GM12873 (cell line): ENCODE results near the gene SH3RF3.

Experiments used
- TF ChIP-seq, protein P1 (sequence below): IDR thresholded peaks from 2 replicates; pipeline ENCODE4 v1.5.1; 2012; ENCODE audit warnings: low read depth, mild to moderate bottlenecking, moderate library complexity, low read length, control low read depth; ENCODE audit not compliant: insufficient read depth; ENCODE audit errors: missing control alignments

The SH3RF3 gene

DNA sequence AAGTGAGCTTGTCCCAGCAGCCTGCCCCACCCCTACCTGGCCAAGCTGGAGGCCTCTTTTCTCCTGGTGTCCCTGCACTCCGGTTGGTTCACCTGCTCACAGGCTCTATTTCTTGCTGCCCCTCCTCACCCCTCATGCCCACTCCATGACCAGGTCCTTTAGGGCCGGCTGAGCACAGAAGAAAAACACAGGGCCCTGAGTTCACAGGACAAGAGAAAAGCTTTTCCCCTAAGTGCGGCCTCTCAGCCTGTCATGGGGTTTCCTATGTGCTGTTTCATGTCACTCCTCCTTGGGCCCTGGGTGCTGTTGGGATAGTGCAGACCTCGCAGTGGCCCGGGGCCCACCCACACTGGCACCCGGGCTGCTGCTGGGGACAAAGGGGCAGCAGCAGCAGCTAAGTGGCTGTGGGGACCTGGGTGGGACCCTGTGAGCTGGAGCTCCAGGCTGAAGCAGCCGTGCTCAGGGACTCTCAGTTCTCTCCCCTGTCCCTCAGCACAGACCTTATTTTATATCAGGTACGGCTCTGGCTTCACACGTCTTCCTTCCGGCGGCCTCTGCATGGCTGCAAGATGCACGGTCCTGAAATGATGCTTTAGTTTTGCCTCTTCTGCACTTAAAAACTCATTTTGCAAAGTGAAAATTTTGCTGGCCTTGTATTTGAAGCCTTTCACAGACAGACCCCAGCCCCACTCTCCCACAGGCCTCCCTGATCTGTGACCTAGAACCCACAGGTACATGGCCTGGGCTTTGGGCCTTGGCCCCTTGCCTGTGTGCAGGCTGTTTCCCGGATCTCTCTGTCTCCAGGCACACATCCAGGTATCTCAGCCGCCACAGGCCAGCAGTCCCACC is 71.8 kb downstream of the SH3RF3 start:
- TF ChIP-seq, protein P1, sequence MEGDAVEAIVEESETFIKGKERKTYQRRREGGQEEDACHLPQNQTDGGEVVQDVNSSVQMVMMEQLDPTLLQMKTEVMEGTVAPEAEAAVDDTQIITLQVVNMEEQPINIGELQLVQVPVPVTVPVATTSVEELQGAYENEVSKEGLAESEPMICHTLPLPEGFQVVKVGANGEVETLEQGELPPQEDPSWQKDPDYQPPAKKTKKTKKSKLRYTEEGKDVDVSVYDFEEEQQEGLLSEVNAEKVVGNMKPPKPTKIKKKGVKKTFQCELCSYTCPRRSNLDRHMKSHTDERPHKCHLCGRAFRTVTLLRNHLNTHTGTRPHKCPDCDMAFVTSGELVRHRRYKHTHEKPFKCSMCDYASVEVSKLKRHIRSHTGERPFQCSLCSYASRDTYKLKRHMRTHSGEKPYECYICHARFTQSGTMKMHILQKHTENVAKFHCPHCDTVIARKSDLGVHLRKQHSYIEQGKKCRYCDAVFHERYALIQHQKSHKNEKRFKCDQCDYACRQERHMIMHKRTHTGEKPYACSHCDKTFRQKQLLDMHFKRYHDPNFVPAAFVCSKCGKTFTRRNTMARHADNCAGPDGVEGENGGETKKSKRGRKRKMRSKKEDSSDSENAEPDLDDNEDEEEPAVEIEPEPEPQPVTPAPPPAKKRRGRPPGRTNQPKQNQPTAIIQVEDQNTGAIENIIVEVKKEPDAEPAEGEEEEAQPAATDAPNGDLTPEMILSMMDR: no peak

DNA sequence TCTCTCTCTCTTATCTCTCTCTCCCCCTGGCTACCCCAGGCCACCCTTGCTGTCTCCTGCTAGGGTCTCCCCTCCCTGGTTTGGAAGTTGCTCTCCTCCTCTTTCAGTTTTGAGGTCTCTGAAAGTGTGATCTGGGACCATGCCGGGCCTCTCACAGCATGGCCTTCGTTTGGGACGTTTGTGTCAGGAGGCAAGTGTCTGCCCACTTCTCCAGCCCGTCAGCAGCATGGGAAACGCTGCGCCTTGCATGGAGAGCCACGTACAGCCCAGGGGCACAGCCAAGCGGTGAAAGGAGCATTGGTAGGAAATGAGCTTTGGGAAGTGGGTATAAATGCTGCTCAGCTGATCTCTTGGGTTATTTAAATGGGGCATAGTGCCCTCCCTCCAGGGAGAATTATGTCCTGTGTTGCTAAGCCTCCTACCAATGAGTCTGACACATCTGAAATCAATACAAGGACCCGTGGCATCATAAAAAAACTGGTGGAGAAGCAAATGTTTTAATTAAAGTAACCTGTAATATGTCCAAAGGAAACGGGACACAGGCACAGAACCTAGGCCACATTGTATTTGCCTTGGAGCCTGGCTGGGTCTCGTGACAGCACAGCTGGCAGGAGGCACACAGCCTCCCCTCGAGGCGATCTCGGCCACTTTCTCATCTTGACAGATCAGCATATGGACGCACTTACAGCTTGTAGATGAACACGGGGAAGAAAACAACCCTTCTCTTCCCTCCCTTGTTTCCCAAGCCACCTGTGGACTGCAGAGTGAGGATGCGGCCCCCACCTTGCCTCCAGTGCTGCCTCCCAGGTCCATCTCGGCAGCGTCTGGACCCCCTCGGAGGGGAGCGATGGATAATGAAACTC is 72.7 kb downstream of the SH3RF3 start:
- TF ChIP-seq, protein P1: no peak

DNA sequence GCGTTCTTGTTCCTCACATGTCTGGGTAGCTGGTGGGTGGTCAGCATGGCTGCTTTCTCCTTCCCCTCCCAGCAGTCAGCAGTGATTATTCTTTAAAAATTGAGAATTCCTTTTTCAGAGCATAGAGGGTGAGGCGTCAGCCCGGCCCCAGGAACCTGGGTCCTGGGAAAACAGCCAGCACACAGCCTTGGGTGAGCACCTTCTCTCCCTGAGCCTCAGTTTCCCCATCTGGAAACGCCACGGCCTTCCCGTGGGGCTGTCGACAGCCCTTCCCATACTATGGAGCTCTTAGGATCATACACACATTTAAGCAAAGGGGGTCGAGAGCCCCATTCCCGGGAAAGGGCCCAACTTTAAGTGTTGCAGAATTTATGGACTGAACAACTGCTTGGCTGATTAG is 73.5 kb downstream of the SH3RF3 start:
- TF ChIP-seq, protein P1: no peak

DNA sequence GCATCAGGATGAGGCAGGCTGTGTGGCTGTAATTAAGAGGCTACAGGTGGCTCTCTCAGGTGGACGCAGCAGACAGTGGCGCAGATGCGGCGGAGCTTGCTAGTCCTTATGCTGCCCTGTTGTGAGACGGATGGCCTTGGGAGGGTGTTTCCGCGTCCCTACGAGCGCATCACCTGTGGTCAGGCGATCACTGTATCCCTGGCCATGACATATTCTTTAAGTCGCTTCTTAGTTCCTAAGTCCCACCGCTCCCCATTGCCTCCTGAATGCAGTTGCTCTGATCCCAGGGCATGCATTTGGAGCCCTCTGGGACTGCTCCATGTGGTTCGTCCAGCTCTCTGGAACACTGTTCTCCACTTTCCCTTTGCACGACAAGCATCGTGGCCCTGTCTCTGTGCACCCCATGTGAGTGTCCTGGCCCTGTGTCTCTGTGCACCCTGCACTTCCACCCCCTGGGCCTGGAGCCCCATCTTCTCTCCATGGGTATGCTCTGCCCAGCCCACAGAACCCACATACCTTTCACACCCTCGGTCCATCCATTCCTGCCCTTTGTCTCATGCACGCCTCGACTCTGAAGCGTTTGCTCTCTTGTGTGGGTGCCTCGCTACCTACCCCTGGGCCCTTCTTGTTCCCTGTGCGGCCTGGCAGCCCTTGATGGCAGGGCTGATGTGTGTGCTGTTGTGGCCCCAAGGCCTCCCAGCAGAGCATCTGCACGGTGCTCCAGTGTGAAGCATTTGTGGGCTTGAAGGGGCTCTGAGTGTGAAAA is 74.4 kb downstream of the SH3RF3 start:
- TF ChIP-seq, protein P1: no peak

DNA sequence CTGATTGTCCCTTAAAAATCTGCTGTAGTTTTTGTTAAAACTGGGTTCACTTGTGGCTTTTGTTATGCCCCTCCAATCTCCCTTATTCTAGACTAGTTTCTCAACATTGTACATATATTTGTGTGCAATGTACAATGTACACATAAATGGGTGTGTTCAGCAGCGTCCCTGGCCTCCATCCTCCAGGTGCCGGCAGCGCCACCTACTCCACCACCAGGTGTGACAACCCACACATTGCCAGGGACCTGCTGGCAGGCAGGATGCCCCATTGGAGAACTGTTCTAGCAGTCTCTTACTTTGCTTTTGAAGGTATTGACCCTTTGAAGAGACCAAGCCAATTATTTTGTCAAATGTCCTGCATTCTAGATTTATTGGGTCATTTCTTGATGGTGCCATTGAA is 75.4 kb downstream of the SH3RF3 start:
- TF ChIP-seq, protein P1: no peak

DNA sequence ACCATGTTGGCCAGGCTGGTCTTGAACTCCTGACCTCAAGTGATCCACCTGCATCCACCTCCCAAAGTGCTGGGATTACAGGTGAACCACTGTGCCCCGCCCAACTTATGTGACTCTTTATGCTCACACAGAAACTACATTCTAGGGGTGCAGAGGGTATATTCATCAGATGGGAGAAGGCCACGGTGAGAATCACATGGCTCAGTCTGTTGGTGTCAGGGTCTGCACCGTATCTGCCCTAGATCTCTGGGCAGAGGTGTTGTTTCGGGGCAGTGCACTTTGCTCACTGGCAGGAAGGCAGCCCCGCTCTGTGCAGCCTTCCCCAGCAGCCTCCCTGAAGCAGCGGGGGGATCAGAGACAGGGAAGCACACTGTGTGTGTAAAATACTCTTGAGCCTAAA is 76.4 kb downstream of the SH3RF3 start:
- TF ChIP-seq, protein P1: no peak
